Peyer's patch (tissue), 4 donors: ENCODE measurements around the gene NAA80.

Experiments used
- CTCF ChIP-seq, 6 experiments: fragments of 450-650 bp in 4 of 6; fragments of 200-600 bp in 2 of 6; sonication (generic) in 1 of 6; IDR thresholded peaks; one replicate each; pipeline ENCODE4 v1.5.1; 2017 to 2019; ENCODE audit warnings: antibody characterized with exemption in 6 of 6, mild to moderate bottlenecking in 3 of 6, moderate library complexity in 1 of 6
- POLR2A ChIP-seq, 2 donors: fragments of 450-650 bp; IDR thresholded peaks; one replicate each; pipeline ENCODE4 v1.5.1; 2017; ENCODE audit warnings: antibody characterized with exemption in 2 of 2, mild to moderate bottlenecking in 2 of 2, moderate library complexity in 2 of 2

GRCh38 chr3:50276762-50277101, 22.5 kb downstream of the NAA80 start:
- no peak for TF ChIP-seq CTCF (IDR thresholded peaks at IDR 0.05)
- no peak for TF ChIP-seq POLR2A (IDR thresholded peaks at IDR 0.05)
